HepG2 (cell line): Measurements from ENCODE around the gene NUB1. TPM values are rescaled to one million over a fixed set of nuclear protein-coding genes. Genes with fewer than 3 reads are reported as not detected.

Source experiments
- ASH2L ChIP-seq: fragments of 300-600, 200-600 bp; sonication (generic); IDR thresholded peaks from 2 replicates; pipeline ENCODE4 v1.7.0; 2017; ENCODE audit warnings: low read depth, mild to moderate bottlenecking, moderate library complexity, mixed read lengths, low read length; ENCODE audit not compliant: insufficient read length
- ATF2 ChIP-seq: sonication (generic); formaldehyde crosslinking; IDR thresholded peaks from 2 replicates; pipeline ENCODE4 v1.4.0; 2020; ENCODE audit warnings: missing genetic modification reagents
- CAMTA2 ChIP-seq: sonication (generic); formaldehyde crosslinking; IDR thresholded peaks from 2 replicates; pipeline ENCODE4 v1.4.0; 2020; ENCODE audit warnings: mild to moderate bottlenecking, missing genetic modification reagents, borderline replicate concordance
- CEBPB ChIP-seq: IDR thresholded peaks from 2 replicates; pipeline ENCODE4 v1.6.1; 2011; ENCODE audit warnings: low read depth, low read length, improper control_type of control experiment, borderline replicate concordance
- CREM ChIP-seq, 2 experiments: sonication (generic) in 1 of 2; formaldehyde crosslinking in 1 of 2; IDR thresholded peaks; 2 replicates each; pipeline versions ENCODE4 v1.4.0 to v1.6.1; 2016 to 2020; ENCODE audit warnings: antibody characterized with exemption in 1 of 2, mild to moderate bottlenecking in 1 of 2, missing genetic modification reagents in 1 of 2
- EHMT2 ChIP-seq: fragments of 200-600 bp; sonication (generic); IDR thresholded peaks from 2 replicates; pipeline ENCODE4 v1.7.0; 2017; ENCODE audit warnings: antibody characterized with exemption, low read depth, low read length, borderline replicate concordance
- KLF15 ChIP-seq: sonication (generic); formaldehyde crosslinking; IDR thresholded peaks from 2 replicates; pipeline ENCODE4 v1.8.1; 2023; ENCODE audit warnings: borderline replicate concordance, mild to moderate bottlenecking, inconsistent platforms, missing genetic modification reagents, mixed read lengths
- NBN ChIP-seq: fragments of 450-650 bp; conservative IDR thresholded peaks from 2 replicates; pipeline ENCODE4 v1.6.1; 2017
- NR3C1 ChIP-seq: sonication (generic); formaldehyde crosslinking; IDR thresholded peaks from 2 replicates; pipeline ENCODE4 v1.4.0; 2020; ENCODE audit warnings: missing genetic modification reagents
- SMARCE1 ChIP-seq: fragments of 450-650 bp; IDR thresholded peaks from 2 replicates; pipeline ENCODE4 v1.6.1; 2017; ENCODE audit warnings: borderline replicate concordance
- SOX13 ChIP-seq, 3 experiments: fragments of 450-650 bp in 1 of 3; sonication (generic) in 1 of 3; formaldehyde crosslinking in 1 of 3; IDR thresholded peaks in 2 of 3; conservative IDR thresholded peaks in 1 of 3; 2 replicates each; pipeline versions ENCODE4 v1.5.0 to v1.6.1; 2016 to 2020; ENCODE audit warnings: antibody characterized with exemption in 1 of 3, mild to moderate bottlenecking in 1 of 3, missing compliant biosample characterization in 1 of 3, missing genetic modification reagents in 1 of 3, moderate library complexity in 1 of 3
- TARDBP ChIP-seq: sonication (generic); formaldehyde crosslinking; IDR thresholded peaks from 2 replicates; pipeline ENCODE4 v1.8.0; 2022; ENCODE audit warnings: mild to moderate bottlenecking, missing genetic modification reagents
- TBL1XR1 ChIP-seq: fragments of 150-350 bp; IDR thresholded peaks from 2 replicates; pipeline ENCODE4 v1.6.1; 2014; ENCODE audit warnings: borderline replicate concordance, low read length; ENCODE audit not compliant: partially characterized antibody
- TCF12 ChIP-seq, 2 experiments: fragments of 450-650 bp in 1 of 2; sonication (generic) in 1 of 2; formaldehyde crosslinking in 1 of 2; IDR thresholded peaks; 2 replicates each; pipeline versions ENCODE4 v1.6.1 to v1.8.0; 2017 to 2022; ENCODE audit warnings: antibody characterized with exemption in 1 of 2, mild to moderate bottlenecking in 1 of 2, missing genetic modification reagents in 1 of 2, moderate library complexity in 1 of 2
- ZHX1 ChIP-seq: sonication (generic); formaldehyde crosslinking; IDR thresholded peaks from 2 replicates; pipeline ENCODE4 v1.8.1; 2022; ENCODE audit warnings: low read depth, mild to moderate bottlenecking, missing genetic modification reagents
- ZMAT3 ChIP-seq: sonication (generic); formaldehyde crosslinking; conservative IDR thresholded peaks from 2 replicates; pipeline ENCODE4 v1.7.0; 2021; ENCODE audit warnings: missing genetic modification reagents
- ZMYM3 ChIP-seq: sonication (generic); formaldehyde crosslinking; IDR thresholded peaks from 2 replicates; pipeline ENCODE4 v1.5.1; 2020; ENCODE audit warnings: mild to moderate bottlenecking, missing genetic modification reagents
- ZNF251 ChIP-seq: sonication (generic); formaldehyde crosslinking; IDR thresholded peaks from 2 replicates; pipeline ENCODE4 v1.9.0; 2021; ENCODE audit warnings: mild to moderate bottlenecking, missing genetic modification reagents
- ZNF263 ChIP-seq: sonication (generic); formaldehyde crosslinking; IDR thresholded peaks from 2 replicates; pipeline ENCODE4 v1.4.0; 2020; ENCODE audit warnings: missing genetic modification reagents
- ZNF33B ChIP-seq: sonication (generic); formaldehyde crosslinking; IDR thresholded peaks from 2 replicates; pipeline ENCODE4 v1.5.1; 2020; ENCODE audit warnings: mild to moderate bottlenecking, missing genetic modification reagents
- ZNF484 ChIP-seq: sonication (generic); formaldehyde crosslinking; IDR thresholded peaks from 2 replicates; pipeline ENCODE4 v1.5.1; 2020; ENCODE audit warnings: mild to moderate bottlenecking, low read depth, missing genetic modification reagents, borderline replicate concordance
- ZNF589 ChIP-seq: sonication (generic); formaldehyde crosslinking; conservative IDR thresholded peaks from 2 replicates; pipeline ENCODE4 v1.8.0; 2022; ENCODE audit warnings: mild to moderate bottlenecking, moderate library complexity, missing genetic modification reagents
- ZNF709 ChIP-seq: sonication (generic); formaldehyde crosslinking; IDR thresholded peaks from 2 replicates; pipeline ENCODE4 v1.5.0; 2020; ENCODE audit warnings: mild to moderate bottlenecking, missing genetic modification reagents
- ZSCAN12 ChIP-seq: sonication (generic); formaldehyde crosslinking; IDR thresholded peaks from 2 replicates; pipeline ENCODE4 v1.9.0; 2021; ENCODE audit warnings: mild to moderate bottlenecking, missing genetic modification reagents
- ZSCAN31 ChIP-seq: sonication (generic); formaldehyde crosslinking; IDR thresholded peaks from 2 replicates; pipeline ENCODE4 v1.5.0; 2020; ENCODE audit warnings: low read depth, mild to moderate bottlenecking, missing genetic modification reagents
- polyA plus RNA-seq, 8 experiments: library from polyadenylated mRNA; depleted of rRNA in 3 of 8; stranded (reverse) in 7 of 8; unstranded in 1 of 8; fragments of >200 nt; fragmentation: Illumina TruSeq in 4 of 8; extraction: Trizol in 4 of 8; gene quantifications; 2 replicates each; pipeline versions ENCODE4 v1.2.1 to v1.2.3, GENCODE V29; 2011 to 2016; ENCODE audit warnings: low read depth in 4 of 8, missing spikeins in 1 of 8, mixed read lengths in 1 of 8; ENCODE audit not compliant: insufficient read depth in 1 of 8
- total RNA-seq, 5 experiments: library from RNA; depleted of rRNA; stranded (reverse); fragments of >200 nt; fragmentation: Illumina TruSeq; extraction: Trizol; gene quantifications; 2 replicates each; pipeline ENCODE4 v1.2.3, GENCODE V29; 2016; ENCODE audit warnings: low read depth in 1 of 5

The NUB1 gene
- total and polyA plus RNA-seq, 2 of the 13 experiments (the other 11 are each of a cell fraction or from before 2014, with no cell fraction given) = 27.1 to 37.0 TPM

GRCh38 chr7:151339651-151340382 lies 1.8 kb upstream of the NUB1 start (continued):
- no peak for TF ChIP-seq ZNF709 (CRISPR knock-in tag)
- no peak for TF ChIP-seq ZSCAN31 (CRISPR knock-in tag)
- no peak for TF ChIP-seq ZSCAN12 (CRISPR knock-in tag)
- TF ChIP-seq CREM (IDR thresholded peaks at IDR 0.05) = no peak
- no peak for TF ChIP-seq CREM (CRISPR knock-in tag; IDR thresholded peaks at IDR 0.05)
- TF ChIP-seq ZMAT3 (CRISPR knock-in tag) = no peak
- no peak for TF ChIP-seq SMARCE1
- no peak for TF ChIP-seq TBL1XR1
- TF ChIP-seq ATF2 (CRISPR knock-in tag) = no peak
- TF ChIP-seq ZHX1 (CRISPR knock-in tag) = no peak
- no peak for TF ChIP-seq ZNF263 (CRISPR knock-in tag)
- no peak for TF ChIP-seq TCF12 (IDR thresholded peaks at IDR 0.05)
- no peak for TF ChIP-seq TCF12 (CRISPR knock-in tag; IDR thresholded peaks at IDR 0.05)
- TF ChIP-seq ZNF589 (CRISPR knock-in tag) = no peak
- TF ChIP-seq KLF15 (CRISPR knock-in tag) = no peak
- no peak for TF ChIP-seq CAMTA2 (CRISPR knock-in tag)
- TF ChIP-seq ZNF484 (CRISPR knock-in tag) = no peak
- TF ChIP-seq TARDBP (CRISPR knock-in tag) = no peak
- TF ChIP-seq ZNF33B (CRISPR knock-in tag) = no peak
- no peak for TF ChIP-seq NBN
- no peak for TF ChIP-seq ZMYM3 (CRISPR knock-in tag)
- no peak for TF ChIP-seq ZNF251
- no peak for TF ChIP-seq NR3C1 (CRISPR knock-in tag)
- TF ChIP-seq ASH2L = peak; percentile 29
- TF ChIP-seq SOX13 (IDR thresholded peaks at IDR 0.05) = no peak
- no peak for TF ChIP-seq SOX13 (CRISPR knock-in tag; conservative IDR thresholded peaks at IDR 0.05 in 1 of 2, IDR thresholded peaks at IDR 0.05 in 1 of 2)
- peak; percentile 68 for TF ChIP-seq CEBPB
- TF ChIP-seq EHMT2 = peak; percentile 51; the same call in 1 of the 2 replicates
